Stimulated activated CD4-positive, alpha-beta T cell treated with anti-CD3 and anti-CD28 coated beads, Interleukin-2, amount 100 ng/mL, for 48 hours (primary cell): ENCODE results near the gene STK25.
"Not testable (repeated sequence)": the region's sequence is repeated elsewhere in the genome, so short reads cannot be mapped to it uniquely, and the experiment has no call there.

Experiments used
- DNase-seq, 2 donors: peaks; one replicate each; pipeline ENCODE4 v3.0.0-alpha.2; 2020

STK25 gene

DNA sequence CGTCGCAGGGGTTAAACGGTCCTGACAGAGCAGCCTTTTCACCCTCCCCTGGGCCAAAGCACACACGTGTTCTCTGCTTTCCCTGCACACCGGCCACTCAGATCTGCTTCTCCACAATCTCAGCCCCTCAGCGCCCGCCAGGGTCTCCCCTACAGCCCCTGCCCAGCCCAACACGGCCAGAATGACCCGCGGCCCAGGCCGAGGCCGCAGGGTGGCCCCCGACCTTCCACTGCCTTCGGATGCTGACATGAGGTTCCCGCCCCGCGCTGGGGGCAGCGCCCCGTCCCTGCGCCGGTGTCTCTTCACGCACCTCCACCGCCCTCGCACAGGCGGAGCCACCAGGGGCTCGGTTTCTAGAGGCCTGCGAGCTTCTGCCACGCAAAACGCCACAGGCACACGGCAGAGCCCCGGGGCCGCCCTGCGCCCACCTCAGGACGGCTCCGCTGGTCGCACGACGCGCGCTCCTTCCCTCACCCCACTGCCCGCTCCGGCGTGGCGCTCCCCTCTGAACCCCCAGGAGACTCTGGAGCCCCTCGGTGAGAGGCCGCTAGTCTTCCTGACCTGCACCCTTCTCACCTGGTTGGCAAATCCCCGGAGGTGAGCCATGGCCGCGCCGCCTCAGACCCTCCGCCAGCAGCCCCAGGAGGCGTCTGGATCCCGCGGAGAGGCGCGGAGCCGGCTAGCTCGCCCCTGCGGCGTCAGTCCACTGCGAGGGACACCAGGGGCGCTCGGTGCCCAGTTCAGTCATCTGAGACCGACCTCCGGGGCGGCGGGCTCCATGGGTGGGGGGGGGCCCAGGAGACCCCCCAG, 749 bp downstream of the STK25 start:
- peak; percentile 10 to 21 for DNase-seq

DNA sequence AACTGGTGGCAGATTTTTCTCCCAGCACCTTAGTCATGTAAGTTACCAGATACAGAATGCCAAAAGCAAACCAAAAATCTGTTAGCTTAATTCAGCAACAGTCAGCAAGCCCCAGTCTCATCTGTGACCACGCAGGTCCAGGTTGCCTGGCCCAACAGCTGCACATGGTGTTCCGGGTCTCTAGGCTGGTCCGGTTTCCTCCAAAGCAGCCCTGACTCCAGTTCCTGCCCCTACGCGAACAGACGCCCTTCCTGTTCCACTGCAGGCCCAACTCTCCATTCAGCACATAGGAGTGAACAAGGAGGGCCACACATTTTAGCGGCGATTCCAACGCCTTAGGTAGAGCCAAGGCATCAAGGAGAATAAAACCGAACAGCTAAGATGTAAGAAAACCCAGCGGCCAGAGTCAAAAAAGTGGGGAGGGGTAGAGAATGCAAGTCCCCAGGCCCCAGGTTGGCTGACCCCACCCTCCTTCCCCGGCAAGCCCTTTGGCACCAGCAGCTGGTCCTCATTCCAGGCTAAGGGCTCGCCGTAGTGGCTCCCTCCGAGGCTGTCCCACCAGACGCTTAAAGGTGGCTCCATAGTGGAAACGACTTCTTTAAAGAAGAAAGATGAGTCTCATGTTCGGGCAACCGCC, 1.5 kb downstream of the STK25 start:
- DNase-seq: no peak

DNA sequence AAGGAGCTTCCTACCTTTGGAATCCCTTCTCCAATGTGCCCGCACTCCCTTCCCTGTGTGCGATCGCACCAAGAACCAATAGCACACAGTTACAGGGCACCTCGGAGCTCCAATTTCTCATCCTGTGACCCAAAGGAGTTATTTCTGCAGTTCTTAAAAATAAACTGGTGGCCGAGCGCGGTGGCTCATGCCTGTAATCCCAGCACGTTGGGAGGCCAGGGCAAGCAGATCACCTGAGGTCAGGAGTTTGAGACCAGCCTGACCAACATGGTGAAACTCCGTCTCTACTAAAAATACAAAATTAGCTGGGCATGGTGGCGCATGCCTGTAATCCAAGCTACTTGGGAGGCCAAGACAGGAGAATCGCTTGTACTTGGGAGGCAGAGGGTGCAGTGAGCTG, 2.1 kb downstream of the STK25 start:
- DNase-seq: not testable (repeated sequence)

DNA sequence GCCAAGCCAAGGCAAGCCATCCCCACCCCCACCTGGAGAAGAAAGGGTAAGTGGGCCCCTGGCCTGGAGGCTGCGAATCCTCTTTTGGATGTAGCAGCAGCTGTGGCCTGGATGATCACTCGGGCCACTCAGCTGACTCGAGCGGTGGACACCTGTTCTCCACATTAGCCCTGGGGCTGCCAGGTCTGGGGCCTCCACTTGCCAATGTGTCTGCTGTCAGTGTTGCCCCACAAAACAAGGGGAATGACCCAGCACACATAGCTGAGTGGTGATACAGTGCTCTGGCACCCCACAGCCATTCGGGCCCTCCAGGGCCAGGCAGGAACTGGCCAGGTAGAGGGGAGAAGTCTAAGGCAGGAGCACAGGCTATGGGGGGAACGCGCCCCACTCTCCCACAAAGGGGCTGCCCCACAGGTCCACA, 2.6 kb downstream of the STK25 start:
- no peak for DNase-seq

DNA sequence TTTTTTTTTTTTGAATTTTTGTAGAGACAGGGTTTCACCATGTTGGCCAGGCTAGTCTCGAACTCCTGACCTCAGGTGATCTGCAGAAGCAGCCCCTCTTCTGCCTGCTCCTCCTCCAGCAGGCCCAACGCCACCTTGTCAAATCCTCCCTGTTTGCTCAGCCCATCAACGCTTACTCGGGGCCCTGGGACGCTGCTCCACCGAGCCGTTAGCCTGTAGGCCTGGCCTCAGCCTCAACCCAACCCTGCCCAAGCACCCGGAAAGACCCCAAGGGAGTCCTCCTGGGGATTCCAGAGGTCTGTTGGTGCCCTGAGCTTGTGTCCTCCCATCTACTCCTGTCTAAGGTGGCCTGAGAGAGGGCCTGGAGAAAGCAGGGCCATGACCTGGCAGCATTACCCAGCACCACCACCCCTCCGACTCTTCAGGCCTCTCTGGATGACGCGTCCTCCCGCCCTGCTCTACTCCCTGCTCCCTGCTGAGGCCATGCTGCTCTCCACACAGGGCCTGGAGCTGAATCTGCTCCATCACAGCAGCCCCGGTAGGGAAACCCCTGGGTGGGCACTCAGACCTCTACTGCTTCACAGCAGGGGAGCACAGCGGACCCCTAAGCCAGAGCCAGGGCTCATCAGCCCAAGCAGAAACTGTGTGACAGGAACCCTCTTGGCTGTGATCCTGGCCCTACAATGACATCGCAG, 3.2 kb downstream of the STK25 start:
- DNase-seq: no peak

DNA sequence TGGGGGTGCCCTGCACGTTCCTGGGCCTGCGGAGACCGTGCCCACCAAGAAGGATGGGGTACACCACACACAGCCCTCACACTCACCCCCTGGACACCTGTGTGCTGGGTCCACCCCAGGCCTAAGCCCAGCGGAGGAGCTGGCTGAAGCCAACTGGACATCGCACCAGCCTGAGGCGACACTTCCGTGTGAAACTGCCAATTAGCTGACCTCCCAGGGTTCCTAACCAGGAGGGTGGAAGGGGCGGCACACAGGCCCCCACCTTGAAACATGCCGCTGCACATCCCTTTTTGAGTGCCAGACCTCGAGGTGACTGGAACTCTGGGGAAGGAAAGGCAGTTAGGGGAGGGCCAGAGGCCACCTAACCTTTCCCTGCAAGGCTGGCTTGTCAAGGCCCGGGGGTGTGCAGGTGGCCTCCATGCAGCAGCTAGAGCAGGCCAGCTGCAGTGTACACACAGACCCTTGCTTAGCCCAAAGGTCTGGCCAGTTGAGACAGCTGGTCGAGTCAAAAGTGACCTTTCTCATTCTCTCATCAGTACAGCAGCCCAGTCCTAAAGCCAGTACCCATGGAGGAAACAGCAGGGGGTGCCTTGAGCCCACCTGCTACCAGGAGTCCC, 4.5 kb downstream of the STK25 start:
- no peak for DNase-seq

DNA sequence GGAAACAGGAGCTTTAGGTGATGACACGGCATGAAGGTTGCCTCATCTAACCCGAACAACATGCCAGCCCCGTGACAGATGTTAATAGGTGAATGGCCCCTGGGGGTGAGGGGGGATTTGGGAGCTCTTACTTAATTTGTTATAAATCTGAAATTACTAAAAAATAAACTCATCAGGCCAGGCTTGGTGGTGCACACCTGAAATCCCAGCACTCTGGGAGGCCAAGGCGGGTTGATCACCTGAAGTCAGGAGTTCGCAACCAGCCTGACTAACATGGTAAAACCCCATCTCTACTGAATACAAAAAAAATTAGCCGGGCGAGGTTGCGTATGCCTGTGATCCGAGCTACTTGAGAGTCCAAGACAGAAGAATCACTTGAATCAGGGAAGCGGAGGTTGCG, 6.1 kb downstream of the STK25 start:
- DNase-seq: no peak

DNA sequence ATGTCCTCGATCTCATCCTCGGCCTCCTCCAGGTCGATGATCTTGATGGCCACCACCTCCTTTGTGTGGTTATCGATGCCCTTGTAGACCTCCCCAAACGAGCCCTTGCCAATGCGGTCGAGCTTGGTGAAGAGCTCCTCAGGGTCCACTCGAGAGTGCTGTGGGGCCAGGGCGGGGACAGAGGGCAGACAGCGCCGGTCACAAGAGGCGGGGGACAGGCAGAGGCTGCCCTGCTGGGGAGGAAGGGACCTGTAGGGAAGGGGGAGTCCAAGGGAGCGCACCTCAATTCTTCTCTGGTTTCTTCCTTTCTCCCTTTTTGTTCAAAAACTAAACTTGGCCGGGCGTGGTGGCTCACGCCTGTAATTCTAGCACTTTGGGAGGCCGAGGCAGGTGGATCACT, 6.8 kb downstream of the STK25 start:
- no peak for DNase-seq

DNA sequence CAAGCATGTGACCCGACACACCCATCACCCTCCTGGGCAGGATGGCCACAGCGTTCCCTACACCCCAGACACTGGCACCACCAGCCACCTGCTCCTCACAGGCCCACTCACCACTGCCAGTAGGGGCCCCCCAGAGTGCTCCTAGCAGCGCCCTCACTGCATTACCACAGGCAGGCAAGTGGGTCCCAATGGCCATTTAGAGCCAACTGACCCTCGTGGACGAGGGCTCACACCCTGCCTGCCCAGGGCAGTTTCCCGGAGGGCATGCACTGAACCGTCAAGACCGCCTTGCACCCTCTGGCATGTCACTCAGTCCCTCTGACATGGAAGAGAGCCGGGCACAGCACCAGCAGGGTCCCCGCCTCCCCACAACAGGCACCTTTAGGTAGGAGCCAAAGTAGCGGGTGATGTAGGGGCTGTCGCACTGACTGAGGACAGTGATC, 7.3 kb downstream of the STK25 start:
- DNase-seq: no peak

DNA sequence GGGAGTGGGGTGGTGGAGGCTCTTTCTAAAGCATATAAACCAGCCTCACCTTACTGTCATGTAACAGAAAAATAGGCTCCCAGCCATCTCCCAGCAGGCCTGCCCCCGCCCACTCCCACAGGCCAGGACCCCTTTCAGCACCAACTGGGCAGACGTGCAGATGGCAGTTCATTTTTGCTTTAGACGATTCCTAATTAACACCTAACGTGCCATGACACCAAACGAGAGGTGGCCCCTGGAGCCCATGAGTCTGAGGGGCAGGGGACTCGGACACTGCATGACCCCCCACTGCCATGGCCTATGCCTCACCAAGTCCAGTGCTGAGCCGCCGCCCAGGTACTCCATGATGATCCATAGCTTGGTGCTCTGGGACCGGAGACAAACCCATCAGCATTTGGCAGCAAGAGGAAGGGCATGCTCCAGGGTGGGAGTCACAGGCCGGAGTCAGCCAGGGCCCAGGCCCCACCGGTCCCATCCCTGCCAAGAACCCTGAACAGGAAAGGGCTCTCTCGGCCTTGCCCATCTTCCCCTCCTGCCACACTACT, 7.9 kb downstream of the STK25 start:
- no peak for DNase-seq

DNA sequence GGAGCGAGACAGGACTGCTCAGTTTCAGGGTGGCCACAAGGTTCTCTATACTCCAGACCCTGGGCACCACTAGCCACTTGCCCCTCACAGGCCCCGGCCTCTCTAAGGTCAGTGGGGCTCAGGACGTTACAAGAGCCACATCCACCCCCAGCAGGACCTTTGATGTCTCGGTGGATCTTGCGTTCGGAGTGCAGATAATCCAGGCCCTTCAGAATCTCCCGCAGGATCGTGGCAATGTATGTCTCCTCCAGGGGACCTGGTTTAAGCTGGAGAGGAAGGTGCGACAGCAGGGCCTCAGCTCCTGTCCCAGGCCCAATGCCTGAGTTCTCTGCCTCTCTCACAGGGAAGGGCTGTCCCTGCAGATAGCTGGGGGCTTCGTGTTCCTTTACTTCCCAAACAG, 8.4 kb downstream of the STK25 start:
- no peak for DNase-seq

DNA sequence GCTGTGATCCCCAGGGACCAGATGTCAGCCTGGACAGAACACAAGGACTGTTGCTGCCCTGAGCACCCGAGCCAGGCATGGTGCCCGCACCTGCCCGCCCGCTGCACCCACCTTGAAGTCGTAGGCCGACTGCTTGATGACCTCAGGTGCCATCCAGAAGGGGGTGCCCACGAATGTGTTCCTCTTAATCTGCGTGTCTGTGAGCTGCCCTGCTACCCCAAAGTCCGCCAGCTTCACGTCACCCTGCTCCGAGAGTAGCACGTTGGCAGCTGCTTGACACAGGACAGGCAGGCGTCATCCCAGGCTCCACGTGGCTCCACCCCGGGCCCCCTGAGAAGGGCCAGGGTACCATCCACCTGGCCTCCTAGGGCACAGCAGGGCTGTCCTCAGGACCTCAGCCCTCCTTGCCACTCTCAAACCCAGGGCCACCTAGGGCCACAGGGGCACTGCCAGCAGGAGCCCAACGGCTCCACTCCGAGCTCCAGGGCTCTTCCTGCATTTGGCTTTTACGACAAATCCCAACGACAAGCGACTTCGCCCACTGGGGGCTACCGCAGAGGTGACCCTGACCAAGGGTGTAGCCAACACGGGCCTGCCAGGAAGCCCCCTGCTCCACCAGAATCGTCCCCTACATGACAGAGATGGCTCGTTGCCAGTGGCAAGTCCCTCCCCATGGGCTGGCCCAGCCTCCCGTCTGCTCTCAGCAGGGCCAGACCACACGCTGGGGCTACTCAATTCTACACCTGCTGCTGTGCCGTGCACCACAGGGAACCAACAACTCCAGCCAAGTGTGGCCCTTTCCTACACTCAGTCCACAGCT, 9.0 kb downstream of the STK25 start:
- DNase-seq: no peak

DNA sequence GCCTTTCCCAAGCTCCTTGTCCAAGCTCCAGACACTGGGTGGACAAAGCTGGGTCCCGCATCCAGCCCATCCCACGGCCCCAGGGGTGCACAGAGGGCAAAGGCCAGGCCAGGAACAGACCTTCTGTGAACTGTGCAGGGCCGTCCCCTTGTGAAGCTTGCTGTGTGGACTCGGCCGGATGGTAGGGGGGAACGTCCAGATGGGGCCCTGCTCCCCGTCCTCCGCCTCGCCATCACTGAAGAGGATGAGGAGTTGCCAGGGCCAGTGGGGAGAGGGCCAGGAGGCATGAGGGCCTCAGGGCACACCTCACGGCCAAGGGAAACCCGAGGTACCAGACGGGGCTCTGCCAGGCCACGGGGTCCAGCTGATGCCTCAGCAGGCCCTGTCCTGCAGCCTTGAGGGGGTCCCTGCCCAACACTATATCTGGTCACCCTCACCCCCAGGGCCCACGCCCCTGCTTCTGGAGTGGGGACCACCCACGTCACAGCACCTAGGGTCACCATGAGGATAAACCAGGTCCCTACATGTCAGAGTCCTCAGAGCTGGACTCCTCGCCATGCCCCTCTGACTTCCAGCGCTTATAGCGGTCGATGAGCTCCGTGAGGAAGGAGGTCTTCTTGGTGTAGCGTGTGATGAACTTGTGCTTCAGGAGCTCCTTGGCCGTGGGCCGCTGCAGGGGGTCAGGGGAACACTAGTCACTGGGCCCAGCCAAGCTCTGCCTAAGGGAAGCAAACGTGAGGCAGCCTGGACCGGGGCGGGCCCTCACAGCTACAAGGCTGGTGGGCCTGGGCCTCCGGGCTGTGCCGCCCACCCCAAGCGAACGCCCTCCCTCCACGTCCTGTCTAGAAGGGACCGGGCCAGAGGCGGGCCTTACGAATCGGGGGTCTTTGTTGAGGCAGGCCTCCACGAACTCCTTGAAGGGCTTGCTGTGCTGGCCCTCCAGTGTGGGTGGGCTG, 10.0 kb downstream of the STK25 start:
- DNase-seq: no peak

DNA sequence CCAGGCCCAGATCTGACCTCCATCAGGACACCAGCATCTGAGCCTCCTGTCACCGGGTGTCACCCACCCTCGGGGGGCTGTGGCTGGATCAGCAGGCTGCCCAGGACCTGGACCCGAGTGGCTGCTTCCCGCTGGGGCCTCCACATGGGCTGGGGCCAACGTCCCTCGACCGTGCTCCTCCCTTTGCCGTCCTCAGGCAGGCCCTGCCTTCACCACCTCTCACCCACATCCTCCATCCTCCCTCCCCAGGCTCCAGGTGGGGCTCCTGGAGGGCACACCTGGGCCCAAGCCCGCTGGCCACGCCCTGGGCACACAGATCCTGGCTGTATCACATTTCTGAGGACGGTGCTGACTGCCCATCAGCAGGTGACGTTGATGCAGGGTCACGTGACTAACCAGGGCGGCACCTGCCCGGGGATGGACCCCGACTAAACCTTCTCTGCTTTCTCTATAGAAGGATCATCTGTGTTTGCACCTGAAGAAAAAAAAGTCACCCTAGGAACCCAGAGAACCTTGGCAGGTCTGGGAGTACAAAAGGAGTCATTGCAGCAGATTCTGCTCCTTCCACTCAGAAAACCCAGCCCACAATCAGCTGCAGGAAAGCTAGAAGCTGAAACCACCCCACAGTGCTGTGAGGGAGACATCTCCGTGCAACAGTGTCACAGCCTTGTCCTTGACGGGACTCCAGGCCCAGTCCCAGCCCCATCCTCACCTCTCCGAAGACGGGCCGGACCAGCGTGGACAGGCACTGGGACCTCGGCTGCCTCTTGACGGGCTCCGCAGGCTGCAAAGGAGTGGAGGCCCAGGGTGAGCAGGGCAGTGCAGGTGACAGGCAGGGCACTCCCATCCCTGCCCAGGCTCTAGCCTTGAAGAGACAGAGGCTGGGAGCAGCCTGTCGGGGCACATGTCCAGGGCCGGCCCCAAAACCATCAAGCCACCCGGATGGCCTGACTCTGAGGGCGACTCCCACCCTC, 11.2 kb downstream of the STK25 start:
- DNase-seq: no peak

DNA sequence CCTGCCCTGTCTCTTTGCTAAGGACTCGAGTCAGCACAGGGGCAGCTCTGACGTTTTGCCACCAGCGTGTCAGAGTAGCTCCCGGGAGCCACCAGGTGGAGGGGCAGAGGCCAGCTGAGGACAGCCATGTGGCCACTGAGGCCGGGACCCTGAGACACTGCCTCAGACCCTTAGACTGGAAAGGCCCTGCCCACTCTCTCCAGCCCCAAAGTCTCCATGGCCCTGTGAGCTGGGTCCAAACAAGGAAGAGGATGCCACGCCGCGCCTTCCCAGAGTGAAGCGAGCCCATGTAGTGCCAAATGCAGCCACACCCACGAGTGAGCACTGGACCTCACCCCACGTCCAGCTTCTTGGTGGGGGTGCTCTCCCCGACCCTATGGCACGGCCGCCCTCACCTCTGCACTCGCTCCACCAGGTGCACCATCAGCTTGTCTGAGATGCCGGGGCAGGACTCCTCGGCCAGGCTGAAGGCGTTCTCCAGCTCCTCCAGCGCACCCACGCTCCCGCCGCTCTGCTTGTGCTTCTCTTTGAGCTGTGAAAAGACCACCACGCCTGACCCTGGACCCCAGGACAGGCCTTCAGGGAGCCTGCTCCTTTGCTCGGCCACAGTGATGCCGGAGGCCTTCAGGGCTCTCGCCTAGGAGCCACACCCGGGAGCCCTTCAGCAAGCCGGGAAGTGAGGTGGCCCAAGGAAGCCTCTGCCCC, 12.2 kb downstream of the STK25 start:
- DNase-seq: no peak

DNA sequence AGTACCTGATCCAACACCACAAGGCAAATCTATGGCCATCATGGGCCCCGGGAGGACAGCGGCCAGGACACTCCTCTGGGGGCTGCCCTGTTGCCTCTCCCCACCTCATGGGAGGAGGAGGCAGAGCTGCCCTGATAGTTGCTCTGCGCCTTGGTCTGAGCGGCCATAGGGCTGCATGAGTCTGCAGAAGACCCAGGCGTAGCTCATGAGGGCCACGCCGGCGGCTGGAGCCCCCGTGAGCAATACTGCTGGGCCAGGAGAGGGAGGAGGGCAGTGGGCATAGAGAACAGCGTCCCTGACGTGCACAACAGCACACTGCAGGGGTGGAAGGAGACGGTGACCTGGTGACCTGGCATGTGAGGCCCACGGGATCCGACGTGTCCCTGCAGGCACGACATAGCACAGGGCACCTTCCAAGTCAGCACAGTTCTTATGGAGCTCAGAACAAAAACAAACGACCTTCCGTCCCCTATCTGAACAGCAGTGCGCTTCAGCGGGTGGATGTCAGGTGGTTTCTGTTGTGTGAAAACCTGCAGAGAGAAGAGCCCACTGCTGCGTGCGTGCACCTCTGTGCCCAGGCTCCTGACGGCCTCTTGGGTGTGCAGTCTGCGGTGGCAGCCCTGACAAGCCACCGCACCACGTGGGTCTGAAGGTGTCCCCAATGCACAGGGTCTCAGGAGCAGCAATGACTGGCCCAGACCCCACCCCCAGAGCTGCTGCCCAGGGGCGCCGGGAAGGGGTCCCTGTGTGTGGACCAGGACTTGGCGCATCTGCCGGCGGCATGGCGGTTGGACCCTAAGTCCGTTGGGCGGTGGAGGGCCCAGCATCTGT, 13.0 kb downstream of the STK25 start:
- no peak for DNase-seq

DNA sequence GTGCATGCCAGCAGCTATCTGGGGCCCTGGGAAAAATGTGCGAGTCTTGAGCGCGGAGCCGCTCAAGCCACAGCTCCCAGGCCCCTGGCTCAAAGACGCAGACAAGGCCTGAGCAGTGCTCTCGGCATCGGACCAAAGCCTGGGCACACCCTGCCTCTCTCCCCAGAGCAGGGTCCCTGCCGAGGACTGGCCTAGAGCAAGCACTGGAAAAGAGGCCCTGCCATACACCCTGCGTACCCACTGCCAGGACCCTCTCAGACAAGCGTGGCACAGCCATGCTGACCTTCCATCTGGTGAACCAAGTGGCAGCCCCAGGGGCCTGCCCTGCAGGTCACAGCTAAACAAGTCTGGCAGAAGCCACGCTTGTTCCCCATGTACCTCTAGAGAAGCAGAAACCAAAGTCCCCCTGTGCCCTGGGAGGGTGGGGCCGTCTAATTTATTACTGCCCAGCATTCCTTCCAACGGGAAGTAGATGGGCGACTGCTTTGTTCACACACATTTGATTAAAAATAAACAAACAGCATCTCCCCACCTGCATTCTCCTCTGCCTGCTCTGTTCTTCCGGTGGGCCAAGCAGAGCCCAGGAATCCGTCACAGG, 14.0 kb downstream of the STK25 start:
- DNase-seq: no peak

DNA sequence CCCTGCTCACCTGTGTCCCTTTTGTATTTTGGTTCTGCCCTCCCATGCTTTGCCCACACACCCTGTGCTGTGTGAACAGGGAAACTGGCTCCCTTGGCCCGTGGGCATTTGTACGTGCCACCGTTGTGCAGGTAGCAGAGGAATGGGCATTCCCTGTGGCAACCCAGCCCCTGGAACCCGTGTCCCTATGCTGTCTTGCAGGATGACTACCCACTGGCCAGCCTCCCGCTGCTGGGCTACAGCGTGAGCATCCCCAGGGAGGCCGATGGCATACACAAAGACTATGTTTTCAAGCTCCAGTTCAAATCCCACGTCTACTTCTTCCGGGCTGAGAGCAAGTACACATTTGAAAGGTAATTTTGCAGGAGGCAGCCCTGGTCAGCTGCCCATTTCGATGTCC, 15.3 kb downstream of the STK25 start:
- no peak for DNase-seq
